Common myeloid progenitor, CD34-positive (primary cell): ENCODE data around the gene MVP.
"Not testable (repeated sequence)": the region's sequence is repeated elsewhere in the genome, so short reads cannot be mapped to it uniquely, and the experiment has no call there.

Experiments
- CTCF ChIA-PET: fragments of 350-600 bp; sonication (Branson Sonifier 250); formaldehyde crosslinking; loops from one replicate; lab custom pipeline; 2021; ENCODE audit warnings: antibody characterized with exemption; lab: Charles Lee
- POLR2A ChIA-PET: fragments of 350-600 bp; sonication (Branson Sonifier 250); formaldehyde crosslinking; loops from one replicate; lab custom pipeline; 2021; ENCODE audit warnings: antibody characterized with exemption; lab: Charles Lee
- DNase-seq, 3 donors: peaks; one replicate each; pipeline versions ENCODE4 v3.0.0 to v3.0.0-alpha.2; 2013
- H3K27ac ChIP-seq, 2 experiments: 1 replicate in 1 of 2; 2 replicates in 1 of 2; pipeline ENCODE4 v1.7.0; 2013; ENCODE audit warnings: inconsistent platforms in 2 of 2, low read length in 2 of 2, mild to moderate bottlenecking in 2 of 2, low read depth in 1 of 2, moderate library complexity in 1 of 2; ENCODE audit not compliant: severe bottlenecking in 2 of 2, insufficient read depth in 1 of 2, poor library complexity in 1 of 2
- H3K27me3 ChIP-seq, 5 experiments: replicated peaks in 2 of 5; 1 replicate in 3 of 5; 2 replicates in 2 of 5; pipeline versions ENCODE4 v1.6.1 to v1.7.0; 2013; ENCODE audit warnings: low read length in 4 of 5, mild to moderate bottlenecking in 2 of 5, moderate library complexity in 2 of 5, inconsistent platforms in 1 of 5; ENCODE audit not compliant: insufficient read depth in 5 of 5, control insufficient read depth in 4 of 5
- H3K36me3 ChIP-seq, 4 experiments: 1 replicate in 2 of 4; 2 replicates in 2 of 4; pipeline versions ENCODE4 v1.6.1 to v1.7.0; 2013; ENCODE audit warnings: low read length in 3 of 4, control low read depth in 1 of 4, mild to moderate bottlenecking in 1 of 4; ENCODE audit not compliant: control insufficient read depth in 4 of 4, insufficient read depth in 4 of 4
- H3K4me1 ChIP-seq, 4 experiments: 1 replicate in 3 of 4; 2 replicates in 1 of 4; pipeline versions ENCODE4 v1.6.1 to v1.7.1; 2013; ENCODE audit warnings: low read length in 3 of 4, mild to moderate bottlenecking in 3 of 4, control low read depth in 1 of 4, inconsistent platforms in 1 of 4, moderate library complexity in 1 of 4; ENCODE audit not compliant: control insufficient read depth in 4 of 4, insufficient read depth in 4 of 4; ENCODE audit errors: control extremely low read depth in 1 of 4
- H3K4me3 ChIP-seq, 7 experiments: 1 replicate in 4 of 7; 2 replicates in 3 of 7; pipeline versions ENCODE4 v1.5.1 to v1.7.0; 2013; ENCODE audit warnings: mild to moderate bottlenecking in 7 of 7, low read length in 6 of 7, moderate library complexity in 6 of 7, inconsistent platforms in 2 of 7, low read depth in 2 of 7, control low read depth in 1 of 7; ENCODE audit not compliant: insufficient read depth in 4 of 7, control insufficient read depth in 1 of 7; ENCODE audit errors: extremely low read depth in 1 of 7
- H3K9me3 ChIP-seq, 5 experiments: 1 replicate in 4 of 5; 2 replicates in 1 of 5; pipeline versions ENCODE4 v1.6.1 to v1.7.1; 2013; ENCODE audit warnings: low read length in 4 of 5, mild to moderate bottlenecking in 2 of 5, inconsistent platforms in 1 of 5, low read depth in 1 of 5, moderate library complexity in 1 of 5; ENCODE audit not compliant: control insufficient read depth in 4 of 5, insufficient read depth in 2 of 5; ENCODE audit errors: control extremely low read depth in 1 of 5
- WGBS: methylation state at CpG from one replicate; pipeline ENCODE4 v1.1.5; 2013; ENCODE audit not compliant: insufficient coverage; 5-methylcytosine and 5-hydroxymethylcytosine counted together

The MVP gene

GRCh38 chr16:29868396-29869009 is 48.2 kb downstream of the MVP start:
- peaks cover 0 to 8% (median 2%) of the 10 kb centered on the region in 4 experiments for H3K4me1 ChIP-seq

GRCh38 chr16:29869067-29869466 is 48.8 kb downstream of the MVP start:
- H3K4me1 ChIP-seq, H3K27me3 ChIP-seq, H3K9me3 ChIP-seq, POLR2A ChIA-PET, CTCF ChIA-PET, H3K27ac ChIP-seq, DNase-seq, H3K4me3 ChIP-seq, H3K36me3 ChIP-seq: not testable (repeated sequence)
- WGBS: 96% methylated on average over 4 of the region's 8 CpGs

More at GRCh38 chr16:29868396-29869009, 48.2 kb downstream of the MVP start:
- POLR2A ChIA-PET: no interaction called here
- H3K27me3 ChIP-seq: peaks cover 0 to 7% (median 0%) of the 10 kb centered on the region in 5 experiments
- no peak for DNase-seq
- no peaks in the 10 kb centered on the region for H3K36me3 ChIP-seq
- H3K27ac ChIP-seq: no peak overlapping the region
- 94% methylated on average over 7 of the region's 8 CpGs for WGBS
- no peak overlapping the region for H3K4me3 ChIP-seq
- CTCF ChIA-PET: no interaction called here
- H3K9me3 ChIP-seq: no peaks in the 10 kb centered on the region

- Histone ChIP-seq H3K27ac (no peak overlapping the region), H3K9me3 (no peaks in the 10 kb centered on the region), H3K36me3 (no peaks in the 10 kb centered on the region), H3K27me3 (peaks cover 0 to 23% (median 17%) of the 10 kb centered on the region in 5 experiments), H3K4me3 (no peak overlapping the region), H3K4me1 (peaks cover 0 to 8% (median 5%) of the 10 kb centered on the region in 4 experiments)
- WGBS: 97% methylated on average over 13 of the region's 16 CpGs
- POLR2A ChIA-PET: interaction anchor here (0.5 to 0.6 kb wide), 2 partner anchors 40 to 180 kb away, joined by 3 to 4 read pairs; no protein-coding TSS in a partner anchor
- CTCF ChIA-PET: interaction anchor here (1.1 kb wide), 1 partner anchor 23 kb away, joined by 3 read pairs; no protein-coding TSS in a partner anchor
- DNase-seq: no peak
Measured at GRCh38 chr16:29871822-29872546, 51.7 kb downstream of the MVP start.

GRCh38 chr16:29873319-29873718 is 53.1 kb downstream of the MVP start:
- peaks cover 0 to 12% (median 7%) of the 10 kb centered on the region in 4 experiments for H3K4me1 ChIP-seq
- no peaks in the 10 kb centered on the region for H3K36me3 ChIP-seq
- H3K9me3 ChIP-seq: peaks cover 0 to 6% (median 0%) of the 10 kb centered on the region in 5 experiments
- H3K27me3 ChIP-seq: peaks cover 0 to 37% (median 17%) of the 10 kb centered on the region in 5 experiments
- 93% methylated on average over 26 of the region's 26 CpGs for WGBS
- H3K4me3 ChIP-seq: no peak overlapping the region
- POLR2A ChIA-PET: no interaction called here
- no peak for DNase-seq
- H3K27ac ChIP-seq: no peak overlapping the region
- CTCF ChIA-PET: interaction anchor here (0.6 to 1.0 kb wide), 2 partner anchors 14 to 59 kb away, joined by 3 read pairs; no protein-coding TSS in a partner anchor

GRCh38 chr16:29875206-29875605 is 54.9 kb downstream of the MVP start:
- Histone ChIP-seq H3K4me3 (no peak overlapping the region), H3K27ac (no peak overlapping the region), H3K36me3 (no peaks in the 10 kb centered on the region), H3K27me3 (peaks cover 0 to 37% (median 15%) of the 10 kb centered on the region in 5 experiments), H3K4me1 (peaks cover 0 to 12% (median 7%) of the 10 kb centered on the region in 4 experiments), H3K9me3 (peaks cover 0 to 6% (median 0%) of the 10 kb centered on the region in 5 experiments)
- POLR2A ChIA-PET: no interaction called here
- DNase-seq: no peak
- WGBS: 98% methylated on average over 6 of the region's 6 CpGs
- CTCF ChIA-PET: interaction anchor here (0.8 kb wide), 1 partner anchor 13 kb away, joined by 4 read pairs; no protein-coding TSS in a partner anchor

- no peak for DNase-seq
- H3K4me3 ChIP-seq: peak overlapping the region in 2 of 7 experiments; percentile 46 to 59
- H3K4me1 ChIP-seq: peaks cover 0 to 12% (median 7%) of the 10 kb centered on the region in 4 experiments
- H3K9me3 ChIP-seq: peaks cover 0 to 6% (median 0%) of the 10 kb centered on the region in 5 experiments
- CTCF ChIA-PET: no interaction called here
- WGBS: 24% methylated on average over 17 of the region's 18 CpGs
- H3K27me3 ChIP-seq: peaks cover 0 to 37% (median 15%) of the 10 kb centered on the region in 5 experiments
- POLR2A ChIA-PET: no interaction called here
- H3K27ac ChIP-seq: no peak overlapping the region
- no peaks in the 10 kb centered on the region for H3K36me3 ChIP-seq
Measured at GRCh38 chr16:29876217-29876593, 55.9 kb downstream of the MVP start.
